Progenitor cell of endocrine pancreas (in vitro differentiated cells): ENCODE measurements around the gene SERF2. TPM values are rescaled to one million over a fixed set of nuclear protein-coding genes. Genes with fewer than 3 reads are reported as not detected.
"Not testable (repeated sequence)": the region's sequence is repeated elsewhere in the genome, so short reads cannot be mapped to it uniquely, and the experiment has no call there.

ENCODE experiments used
- DNase-seq: peaks from one replicate; pipeline ENCODE4 v3.0.0; 2021; ENCODE audit warnings: low spot score; ENCODE audit not compliant: unreplicated experiment
- H3K27ac Mint-ChIP-seq: 2 replicates; pipeline ENCODE4 v1.8.0; 2021; ENCODE audit warnings: mild to moderate bottlenecking, moderate library complexity, mixed read lengths
- H3K27me3 Mint-ChIP-seq: 2 replicates; pipeline ENCODE4 v1.8.0; 2021; ENCODE audit warnings: mixed read lengths
- H3K36me3 Mint-ChIP-seq: 2 replicates; pipeline ENCODE4 v1.8.0; 2022; ENCODE audit warnings: mixed read lengths; ENCODE audit not compliant: insufficient read depth
- H3K4me1 Mint-ChIP-seq: 2 replicates; pipeline ENCODE4 v1.8.0; 2021; ENCODE audit warnings: low read depth, mixed read lengths
- H3K4me3 Mint-ChIP-seq: 2 replicates; pipeline ENCODE4 v1.8.0; 2021; ENCODE audit warnings: low read depth, mild to moderate bottlenecking, moderate library complexity, mixed read lengths
- H3K9me3 Mint-ChIP-seq: 2 replicates; pipeline ENCODE4 v1.8.0; 2021; ENCODE audit warnings: low read depth, mixed read lengths
- total RNA-seq: library from RNA; stranded (reverse); gene quantifications from 2 replicates; pipeline ENCODE4 v1.2.1, GENCODE V29; 2021
- TF ChIP-seq, protein P1 (sequence below): fragments of 200-600 bp; sonication (generic); IDR thresholded peaks from one replicate; pipeline ENCODE4 v1.5.0; 2021; ENCODE audit warnings: antibody characterized with exemption, mild to moderate bottlenecking; ENCODE audit not compliant: unreplicated experiment

The SERF2 gene
- total RNA-seq, 1 donor from 2014 or later: 612 TPM

DNA sequence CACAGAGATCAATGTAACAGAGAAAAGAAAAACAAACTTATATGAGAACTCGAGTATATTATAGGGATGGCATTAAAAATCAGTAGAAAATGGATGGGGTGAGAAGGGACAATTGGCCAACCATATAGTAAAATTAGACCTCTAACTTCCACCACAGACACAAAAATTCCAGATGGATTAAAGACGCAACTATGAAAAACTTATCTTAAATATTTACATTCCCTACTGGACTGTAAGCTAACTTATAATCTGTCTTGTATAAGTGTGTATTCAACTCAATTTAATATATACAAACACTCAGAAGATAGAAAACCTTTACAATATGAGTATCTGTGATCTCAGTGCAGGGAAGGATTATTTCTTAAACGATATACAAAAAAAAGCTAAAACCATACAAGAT is 29.4 kb downstream of the SERF2 start:
- Mint-ChIP-seq H3K36me3 (peaks cover 4% of the 10 kb centered on the region), H3K27me3 (no peaks in the 10 kb centered on the region), H3K4me3 (no peak overlapping the region), H3K4me1 (peaks cover 7% of the 10 kb centered on the region), H3K27ac (no peak overlapping the region), H3K9me3 (peaks cover 3% of the 10 kb centered on the region)
- TF ChIP-seq, protein P1, sequence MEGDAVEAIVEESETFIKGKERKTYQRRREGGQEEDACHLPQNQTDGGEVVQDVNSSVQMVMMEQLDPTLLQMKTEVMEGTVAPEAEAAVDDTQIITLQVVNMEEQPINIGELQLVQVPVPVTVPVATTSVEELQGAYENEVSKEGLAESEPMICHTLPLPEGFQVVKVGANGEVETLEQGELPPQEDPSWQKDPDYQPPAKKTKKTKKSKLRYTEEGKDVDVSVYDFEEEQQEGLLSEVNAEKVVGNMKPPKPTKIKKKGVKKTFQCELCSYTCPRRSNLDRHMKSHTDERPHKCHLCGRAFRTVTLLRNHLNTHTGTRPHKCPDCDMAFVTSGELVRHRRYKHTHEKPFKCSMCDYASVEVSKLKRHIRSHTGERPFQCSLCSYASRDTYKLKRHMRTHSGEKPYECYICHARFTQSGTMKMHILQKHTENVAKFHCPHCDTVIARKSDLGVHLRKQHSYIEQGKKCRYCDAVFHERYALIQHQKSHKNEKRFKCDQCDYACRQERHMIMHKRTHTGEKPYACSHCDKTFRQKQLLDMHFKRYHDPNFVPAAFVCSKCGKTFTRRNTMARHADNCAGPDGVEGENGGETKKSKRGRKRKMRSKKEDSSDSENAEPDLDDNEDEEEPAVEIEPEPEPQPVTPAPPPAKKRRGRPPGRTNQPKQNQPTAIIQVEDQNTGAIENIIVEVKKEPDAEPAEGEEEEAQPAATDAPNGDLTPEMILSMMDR: no peak
- no peak for DNase-seq

DNA sequence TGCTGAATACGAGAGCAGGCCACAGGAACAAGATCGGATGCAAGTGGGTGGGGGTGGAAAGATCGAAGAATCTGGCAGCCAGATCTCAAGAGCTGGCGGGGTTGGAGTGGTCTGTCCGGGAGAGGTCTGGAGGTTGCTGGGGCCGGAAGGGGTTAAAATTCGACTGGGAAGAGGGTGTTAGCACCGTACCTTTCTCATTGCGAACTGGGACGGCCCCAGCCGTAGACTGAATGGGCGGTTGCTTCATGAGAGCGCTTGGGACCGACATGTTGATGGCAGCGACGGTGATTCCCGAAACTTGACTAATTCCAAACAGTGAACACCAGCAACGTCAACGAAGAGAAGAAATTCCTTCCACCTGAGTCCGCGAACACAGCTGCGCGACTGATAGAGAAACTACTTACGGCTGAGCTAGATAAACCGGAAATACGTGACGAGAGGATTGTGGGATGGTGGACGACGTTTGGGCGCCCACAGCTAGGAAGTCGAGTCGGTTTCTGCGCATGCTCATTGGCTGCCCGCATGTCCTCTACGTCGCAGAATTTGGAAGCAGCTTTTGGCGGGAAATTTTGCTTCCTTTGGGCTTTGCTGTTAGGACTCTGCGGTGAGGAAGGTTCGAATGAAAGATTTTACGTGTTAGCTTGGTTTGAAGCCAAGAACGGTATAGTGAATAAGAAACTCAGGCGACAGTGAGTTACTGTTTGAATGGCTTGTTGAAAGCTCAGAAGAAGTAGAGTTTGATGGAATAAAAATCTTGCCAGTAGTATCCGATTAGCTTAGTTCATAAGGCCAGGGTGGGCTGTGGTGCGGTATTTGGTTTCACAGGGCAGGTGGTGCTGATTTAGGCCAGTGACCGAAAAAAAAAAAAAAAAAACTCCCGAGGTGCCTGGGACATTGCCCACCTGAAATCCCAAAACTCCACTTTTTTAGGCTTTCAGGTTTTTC is 32.5 kb downstream of the SERF2 start, which contains the start of gene MFAP1:
MFAP1 (minus strand) TSS at position 389 of the 945 bp plus-strand sequence; CDS start at position 268, 121 bp downstream.
- peak within 1 kb of the TSS; percentile 99 for H3K27ac Mint-ChIP-seq
- H3K4me3 Mint-ChIP-seq: peak within 1 kb of the TSS; percentile 98
- peaks cover 3% of the 10 kb centered on the region for H3K9me3 Mint-ChIP-seq
- peak; percentile 65 for DNase-seq
- TF ChIP-seq, protein P1: no peak
- H3K36me3 Mint-ChIP-seq: peaks cover 5% of the 10 kb centered on the region
- H3K4me1 Mint-ChIP-seq: peaks cover 10% of the 10 kb centered on the region
- no peaks in the 10 kb centered on the region for H3K27me3 Mint-ChIP-seq

DNA sequence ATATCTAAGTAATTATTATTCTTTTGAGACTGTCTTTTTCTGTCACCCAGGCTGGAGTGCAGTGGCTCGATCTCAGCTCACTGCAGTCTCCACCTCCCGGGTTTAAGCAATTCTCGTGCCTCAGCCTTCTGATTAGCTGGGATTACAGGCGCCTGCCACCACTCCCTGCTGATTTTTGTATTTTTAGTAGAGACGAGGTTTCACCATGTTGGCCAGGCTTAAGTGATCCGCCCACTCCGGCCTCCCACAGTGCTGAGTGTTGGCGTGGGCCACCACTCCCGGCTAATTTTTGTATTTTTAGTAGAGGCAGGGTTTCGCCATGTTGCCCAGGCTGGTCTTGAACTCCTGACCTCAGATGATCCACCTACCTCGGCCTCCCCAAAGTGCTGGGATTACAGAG is 33.2 kb downstream of the SERF2 start:
- not testable (repeated sequence) for H3K4me3 Mint-ChIP-seq, H3K4me1 Mint-ChIP-seq, H3K36me3 Mint-ChIP-seq, H3K27ac Mint-ChIP-seq, H3K9me3 Mint-ChIP-seq, H3K27me3 Mint-ChIP-seq, DNase-seq

DNA sequence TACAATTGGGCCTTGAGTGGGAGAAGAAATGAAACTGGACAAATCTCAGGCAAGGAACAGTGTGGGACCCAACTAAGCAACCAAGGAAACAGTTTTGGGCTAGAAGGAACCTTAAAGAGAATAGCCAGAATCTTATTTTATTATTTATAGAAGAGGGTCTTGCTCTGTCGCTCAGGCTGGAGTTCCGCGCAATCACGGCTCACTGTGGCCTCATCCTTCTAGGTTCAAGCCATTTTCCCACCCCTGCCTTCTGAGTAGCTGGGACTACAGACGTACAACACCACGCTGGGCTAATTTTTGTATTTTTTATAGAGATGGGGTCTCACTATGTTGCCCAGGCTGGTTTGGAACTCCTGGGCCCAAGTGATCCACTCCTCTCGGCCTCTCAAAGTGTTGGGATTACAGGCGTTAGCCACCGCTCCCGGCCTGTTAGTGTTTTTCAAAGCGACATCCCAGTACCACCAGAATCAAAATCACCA is 33.9 kb downstream of the SERF2 start:
- DNase-seq: no peak
- no peak overlapping the region for H3K27ac Mint-ChIP-seq
- peak overlapping the region; percentile 77 for H3K4me3 Mint-ChIP-seq
- H3K27me3 Mint-ChIP-seq: no peaks in the 10 kb centered on the region
- TF ChIP-seq, protein P1: no peak
- H3K4me1 Mint-ChIP-seq: peaks cover 10% of the 10 kb centered on the region
- peaks cover 3% of the 10 kb centered on the region for H3K9me3 Mint-ChIP-seq
- H3K36me3 Mint-ChIP-seq: peaks cover 5% of the 10 kb centered on the region

DNA sequence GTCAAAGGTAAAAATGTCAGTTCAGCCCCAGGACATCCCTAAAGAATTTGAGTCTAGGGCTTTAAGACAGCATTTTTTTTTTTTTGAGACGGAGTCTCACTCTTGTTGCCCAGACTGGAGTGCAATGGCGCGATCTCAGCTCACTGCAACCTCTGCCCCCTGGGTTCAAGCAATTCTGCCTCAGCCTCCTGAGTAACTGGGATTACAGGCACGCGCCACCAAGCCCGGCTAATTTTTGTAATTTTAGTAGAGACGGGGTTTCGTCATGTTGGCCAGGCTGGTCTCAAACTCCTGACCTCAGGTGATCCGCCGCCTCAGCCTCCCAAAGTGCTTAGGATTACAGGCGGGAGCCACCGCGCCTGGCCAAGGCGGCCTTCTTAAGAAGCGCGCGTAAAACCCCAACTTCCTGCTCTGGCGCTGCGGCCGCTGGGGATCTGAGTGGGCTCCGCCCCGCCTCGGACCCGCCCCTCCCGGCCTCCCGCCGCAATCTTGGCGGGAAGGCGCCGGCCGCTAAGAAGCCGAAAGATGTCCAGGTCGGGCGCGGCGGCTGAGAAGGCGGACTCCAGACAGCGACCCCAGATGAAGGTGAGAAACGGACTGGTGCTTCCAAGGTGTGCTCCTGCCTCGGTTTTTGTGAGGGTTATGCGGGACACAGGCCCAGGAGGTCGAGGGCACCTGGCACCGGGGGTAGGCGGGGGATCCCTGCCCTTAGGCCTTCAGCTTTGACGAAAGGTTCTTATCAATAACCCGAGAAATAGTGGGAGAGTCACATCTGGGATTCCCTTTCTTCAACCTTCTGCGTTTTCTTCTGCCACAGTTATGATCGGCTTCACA is 34.6 kb downstream of the SERF2 start, which contains the start of gene WDR76:
WDR76 (plus strand) TSS at position 495 of the 834 bp plus-strand sequence; CDS start at position 526, 31 bp downstream.
- H3K4me3 Mint-ChIP-seq: peak within 1 kb of the TSS; percentile 77
- H3K36me3 Mint-ChIP-seq: peaks cover 5% of the 10 kb centered on the region
- peaks cover 3% of the 10 kb centered on the region for H3K9me3 Mint-ChIP-seq
- TF ChIP-seq, protein P1: no peak
- H3K4me1 Mint-ChIP-seq: peaks cover 8% of the 10 kb centered on the region
- H3K27ac Mint-ChIP-seq: peak within 1 kb of the TSS; percentile 91
- DNase-seq: peak; percentile 48
- H3K27me3 Mint-ChIP-seq: no peaks in the 10 kb centered on the region
